Measurements from ENCODE around the gene COQ2. TPM values are rescaled to one million over a fixed set of nuclear protein-coding genes. Genes with fewer than 3 reads are reported as not detected.
"Not testable (repeated sequence)": the region's sequence is repeated elsewhere in the genome, so short reads cannot be mapped to it uniquely, and the experiment has no call there.

The COQ2 gene
- total RNA-seq, 1 experiment from 2014 or later, result 24.2 TPM

- POLR2A ChIA-PET, result interaction anchor here (0.7 kb wide), 1 partner anchor 163 kb away, joined by 4 read pairs; no protein-coding TSS in a partner anchor
Observed at GRCh38 chr4:83281307-83281706, 3.3 kb downstream of the COQ2 start.

GRCh38 chr4:83276299-83277040 lies 8.1 kb downstream of the COQ2 start:
- no peaks in the 10 kb centered on the region; the same call in 1 of the 2 replicates for H3K36me3 ChIP-seq (ENCODE audit: control insufficient read depth, insufficient read depth, low read length)
- CTCF ChIA-PET, result no interaction called here
- Mint-ChIP-seq H3K4me3 (ENCODE audit: unreplicated experiment) (no peak overlapping the region), H3K9me3 (ENCODE audit: unreplicated experiment) (no peaks in the 10 kb centered on the region), H3K27ac (ENCODE audit: unreplicated experiment) (no peak overlapping the region), H3K4me1 (ENCODE audit: low read depth, unreplicated experiment) (no peaks in the 10 kb centered on the region), H3K27me3 (ENCODE audit: insufficient read depth, unreplicated experiment) (no peaks in the 10 kb centered on the region), H3K36me3 (ENCODE audit: insufficient read depth, unreplicated experiment) (peaks cover 5% of the 10 kb centered on the region)
- no peak for TF ChIP-seq CTCF (IDR thresholded peaks at IDR 0.05; ENCODE audit: insufficient read depth in 1 of 2, low read depth in 1 of 2, low read length in 1 of 2, severe bottlenecking in 1 of 2, unreplicated experiment in 1 of 2)
- intact Hi-C loops (cut with micrococcal nuclease; ENCODE audit: unreplicated experiment), result no loop called here
- DNase-seq, result no peak
- H3K9me3 ChIP-seq, result no peaks in the 10 kb centered on the region
- H3K4me1 ChIP-seq, result no peaks in the 10 kb centered on the region
- POLR2A ChIA-PET, result no interaction called here
- H3K27me3 ChIP-seq (replicated peaks; ENCODE audit: control insufficient read depth, insufficient read depth, low read length), result no peaks in the 10 kb centered on the region
- H3K4me3 ChIP-seq (ENCODE audit: low read depth, low read length), result no peak overlapping the region
- BruUV-seq (replicated peaks), result no TSS peak

More at GRCh38 chr4:83281307-83281706, 3.3 kb downstream of the COQ2 start:
- no peak overlapping the region for H3K4me3 ChIP-seq (ENCODE audit: low read depth, low read length)
- H3K36me3 ChIP-seq (ENCODE audit: control insufficient read depth, insufficient read depth, low read length), result no peaks in the 10 kb centered on the region; the same call in none of the 2 replicates
- Mint-ChIP-seq H3K27me3 (ENCODE audit: insufficient read depth, unreplicated experiment) (no peaks in the 10 kb centered on the region), H3K27ac (ENCODE audit: unreplicated experiment) (no peak overlapping the region), H3K4me1 (ENCODE audit: low read depth, unreplicated experiment) (peaks cover 7% of the 10 kb centered on the region), H3K4me3 (ENCODE audit: unreplicated experiment) (no peak overlapping the region), H3K36me3 (ENCODE audit: insufficient read depth, unreplicated experiment) (peaks cover 5% of the 10 kb centered on the region), H3K9me3 (ENCODE audit: unreplicated experiment) (no peaks in the 10 kb centered on the region)
- intact Hi-C loops (cut with micrococcal nuclease; ENCODE audit: unreplicated experiment), result loop anchor here (10.0 kb wide), 1 partner anchor 377 kb away; the partner anchor contains the start of gene THAP9
- H3K27me3 ChIP-seq (replicated peaks; ENCODE audit: control insufficient read depth, insufficient read depth, low read length), result no peaks in the 10 kb centered on the region
- no TSS peak for BruUV-seq (replicated peaks)
- H3K4me1 ChIP-seq, result peaks cover 19% of the 10 kb centered on the region; the same call in 1 of the 2 replicates
- no peak for DNase-seq
- no peaks in the 10 kb centered on the region for H3K9me3 ChIP-seq
- TF ChIP-seq CTCF (IDR thresholded peaks at IDR 0.05; ENCODE audit: insufficient read depth in 1 of 2, low read depth in 1 of 2, low read length in 1 of 2, severe bottlenecking in 1 of 2, unreplicated experiment in 1 of 2), result no peak
- CTCF ChIA-PET, result interaction anchor here (0.5 to 1.7 kb wide), 5 partner anchors 27 to 268 kb away, joined by 3 to 11 read pairs (median 4); no protein-coding TSS in a partner anchor

GRCh38 chr4:83273926-83274325 lies 10.7 kb downstream of the COQ2 start:
- H3K27ac Mint-ChIP-seq (ENCODE audit: unreplicated experiment); H3K9me3 Mint-ChIP-seq (ENCODE audit: unreplicated experiment); intact Hi-C loops (cut with micrococcal nuclease; ENCODE audit: unreplicated experiment); H3K27me3 Mint-ChIP-seq (ENCODE audit: insufficient read depth, unreplicated experiment); H3K4me1 ChIP-seq; BruUV-seq (replicated peaks); H3K4me1 Mint-ChIP-seq (ENCODE audit: low read depth, unreplicated experiment); H3K9me3 ChIP-seq; H3K27me3 ChIP-seq (replicated peaks; ENCODE audit: control insufficient read depth, insufficient read depth, low read length); H3K36me3 Mint-ChIP-seq (ENCODE audit: insufficient read depth, unreplicated experiment); DNase-seq; H3K4me3 ChIP-seq (ENCODE audit: low read depth, low read length); H3K4me3 Mint-ChIP-seq (ENCODE audit: unreplicated experiment); H3K36me3 ChIP-seq (ENCODE audit: control insufficient read depth, insufficient read depth, low read length): not testable (repeated sequence)
- CTCF ChIA-PET, result interaction anchor here (0.8 kb wide), 1 partner anchor 13 kb away, joined by 3 read pairs; no protein-coding TSS in a partner anchor
- POLR2A ChIA-PET, result interaction anchor here (0.9 kb wide), 1 partner anchor 11 kb away, joined by 3 read pairs; the partner anchor contains the start of gene COQ2
